ENCODE results near the gene OR5W2.
"Not testable (repeated sequence)": the region's sequence is repeated elsewhere in the genome, so short reads cannot be mapped to it uniquely, and the experiment has no call there.

Gene OR5W2

DNA sequence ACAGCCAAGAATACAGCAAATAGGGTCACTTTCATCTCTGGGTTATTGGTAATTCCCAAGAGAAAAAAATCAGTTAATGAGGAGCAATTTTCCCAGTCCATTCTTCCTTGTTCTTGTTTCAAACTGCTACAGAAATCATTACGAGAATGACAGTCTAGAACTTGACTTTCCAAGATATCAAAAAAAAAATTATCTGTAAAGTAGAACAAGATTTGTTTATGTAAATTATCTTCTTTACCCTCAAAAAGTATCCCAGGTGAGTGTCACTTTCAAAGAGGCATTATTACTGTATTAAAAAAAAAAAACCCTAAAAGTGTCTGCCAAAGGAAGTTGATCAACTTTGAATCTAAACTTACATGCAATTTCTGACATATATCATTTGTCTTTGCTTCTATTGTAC is at the start of gene OR5W2:
OR5W2 (minus strand) TSS at position 101 of the 400 bp plus-strand sequence; CDS start at position 101, 0 bp downstream.
- no peak for DNase-seq (ENCODE audit: low read depth)

DNA sequence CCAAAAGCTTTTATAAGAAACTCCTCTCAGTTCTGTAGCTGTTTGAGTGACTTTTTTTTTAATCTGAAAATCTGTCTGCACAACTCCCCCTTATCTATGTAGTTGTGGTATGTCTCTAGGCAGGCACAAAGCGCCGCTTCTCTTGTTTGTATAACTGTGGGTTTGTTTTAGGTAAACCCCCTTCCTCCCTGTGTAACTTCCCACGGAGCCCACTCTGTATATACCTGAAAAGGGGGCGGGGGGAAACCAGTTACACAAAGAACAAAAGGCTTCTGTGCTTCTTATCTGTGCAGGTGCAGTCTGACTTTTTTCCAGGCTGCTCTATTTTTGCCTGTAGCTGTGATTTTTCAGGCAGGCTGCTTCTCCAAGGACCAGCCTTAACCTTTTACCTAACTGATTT is 42.1 kb upstream of the OR5W2 start:
- DNase-seq (ENCODE audit: low read depth), result no peak

- no peak for DNase-seq (ENCODE audit: low read depth)
Measured at GRCh38 chr11:55949330-55949729, 34.9 kb upstream of the OR5W2 start.

DNA sequence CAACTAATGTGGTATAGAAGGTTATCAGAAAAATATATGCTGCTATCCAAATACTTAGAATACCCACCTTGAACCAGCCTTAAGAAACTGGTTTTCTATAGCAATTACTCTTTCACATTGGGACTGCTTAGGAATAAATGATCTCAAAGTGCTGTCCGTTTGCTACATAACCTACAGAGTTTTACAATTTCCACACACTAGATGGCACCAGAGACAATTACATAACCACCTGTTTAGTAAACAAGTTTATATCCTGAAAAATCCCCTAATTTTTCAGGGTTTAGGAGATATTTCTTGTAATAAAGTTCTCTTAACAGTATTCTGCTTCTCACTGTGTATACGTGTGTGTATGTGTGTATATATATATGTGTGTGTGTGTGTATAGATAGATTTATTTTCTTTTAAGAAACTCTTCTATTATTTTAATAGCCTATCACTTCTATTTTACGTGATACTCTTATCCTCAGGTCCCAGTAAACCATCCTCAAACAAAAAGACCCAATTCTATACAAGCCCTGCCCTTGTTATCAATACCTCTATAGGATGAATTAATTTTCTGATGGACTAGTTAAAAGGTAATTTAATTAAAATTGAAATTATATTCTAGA is 28.5 kb upstream of the OR5W2 start:
- no peak for DNase-seq (ENCODE audit: low read depth)

GRCh38 chr11:55936300-55936699 is 21.9 kb upstream of the OR5W2 start, which contains the start of gene OR5I1:
OR5I1 (minus strand) TSS chr11:55936400; CDS start chr11:55936400, 0 bp downstream.
- DNase-seq (ENCODE audit: low read depth), result no peak

DNA sequence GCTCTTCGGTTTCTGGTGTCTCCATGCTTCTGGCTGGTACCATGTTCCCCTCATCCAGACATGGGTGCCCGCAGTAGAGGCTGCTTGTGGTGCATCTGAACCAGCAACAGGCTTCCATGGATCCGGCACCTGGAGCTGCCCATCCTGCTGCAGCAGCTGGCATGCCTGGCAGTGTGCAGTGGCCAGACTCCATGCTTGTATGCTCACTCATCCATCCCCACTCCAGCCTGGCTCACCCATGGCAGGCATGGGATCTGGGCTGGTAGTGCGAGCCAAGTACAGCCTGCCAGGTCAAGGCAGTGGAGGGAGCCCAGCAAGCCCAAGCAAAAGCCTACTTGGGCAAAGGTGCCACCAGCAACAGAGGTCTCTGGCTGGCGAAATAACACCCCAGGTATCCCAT is 6.2 kb upstream of the OR5W2 start:
- no peak for DNase-seq (ENCODE audit: low read depth)

DNA sequence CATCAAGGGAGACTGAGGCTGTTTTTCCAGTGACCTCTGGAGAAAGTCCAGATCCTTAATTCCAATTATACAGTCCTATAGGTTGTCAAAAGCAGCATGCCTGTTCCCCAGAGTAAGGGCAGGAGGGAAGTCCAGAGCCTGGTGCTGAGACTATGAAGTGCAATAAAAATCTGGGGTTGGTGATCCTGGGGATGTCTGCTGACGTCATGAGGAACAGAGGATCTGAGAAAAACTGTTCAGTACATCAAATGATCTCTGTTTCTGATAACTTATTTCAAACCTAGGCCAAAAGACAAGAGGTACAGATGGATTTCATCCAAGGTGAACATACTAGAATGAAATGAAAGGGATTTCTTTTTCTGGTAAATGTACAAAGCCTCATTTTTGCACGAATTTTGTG is 12.1 kb downstream of the OR5W2 start:
- DNase-seq (ENCODE audit: low read depth), result no peak

GRCh38 chr11:55895216-55895615 is 19.2 kb downstream of the OR5W2 start:
- DNase-seq (ENCODE audit: low read depth), result no peak

DNA sequence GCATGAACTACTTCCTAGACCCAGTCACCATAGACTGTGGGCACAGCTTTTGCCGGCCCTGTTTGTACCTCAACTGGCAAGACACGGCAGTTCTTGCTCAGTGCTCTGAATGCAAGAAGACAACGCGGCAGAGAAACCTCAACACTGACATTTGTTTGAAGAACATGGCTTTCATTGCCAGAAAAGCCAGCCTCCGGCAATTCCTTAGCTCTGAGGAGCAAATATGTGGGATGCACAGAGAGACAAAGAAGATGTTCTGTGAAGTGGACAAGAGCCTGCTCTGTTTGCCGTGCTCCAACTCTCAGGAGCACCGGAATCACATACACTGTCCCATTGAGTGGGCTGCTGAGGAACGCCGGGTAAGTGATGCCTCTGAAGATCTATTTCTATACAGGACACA is 28.9 kb downstream of the OR5W2 start:
- not testable (repeated sequence) for DNase-seq (ENCODE audit: low read depth)

GRCh38 chr11:55884995-55885394 is 29.4 kb downstream of the OR5W2 start:
- not testable (repeated sequence) for DNase-seq (ENCODE audit: low read depth)

DNA sequence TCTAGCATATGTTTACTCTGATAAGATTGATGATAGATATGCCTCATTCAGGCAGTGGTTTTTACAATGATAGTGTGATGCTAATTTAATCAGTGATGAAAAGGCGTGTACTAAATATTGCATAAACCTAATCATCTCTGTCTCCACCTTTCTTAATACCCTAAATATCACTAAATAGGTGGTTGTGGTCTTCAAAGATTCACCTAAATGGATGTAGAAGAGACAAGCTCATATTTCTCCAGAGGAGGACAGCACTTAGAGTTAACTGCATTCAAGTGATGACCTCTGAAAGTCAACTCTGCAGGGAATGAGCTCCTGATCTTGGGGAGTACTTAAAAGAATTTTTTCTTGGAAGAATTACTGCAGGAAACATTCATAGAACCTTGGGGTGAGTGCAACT is 31.4 kb downstream of the OR5W2 start, which contains the start of gene TRIM51:
TRIM51 (plus strand) TSS at position 301 of the 400 bp plus-strand sequence. CDS start 2,132 bp downstream, outside the sequence.
- DNase-seq (ENCODE audit: low read depth), result not testable (repeated sequence)

GRCh38 chr11:55873146-55873545 is 41.2 kb downstream of the OR5W2 start:
- not testable (repeated sequence) for DNase-seq (ENCODE audit: low read depth)

DNA sequence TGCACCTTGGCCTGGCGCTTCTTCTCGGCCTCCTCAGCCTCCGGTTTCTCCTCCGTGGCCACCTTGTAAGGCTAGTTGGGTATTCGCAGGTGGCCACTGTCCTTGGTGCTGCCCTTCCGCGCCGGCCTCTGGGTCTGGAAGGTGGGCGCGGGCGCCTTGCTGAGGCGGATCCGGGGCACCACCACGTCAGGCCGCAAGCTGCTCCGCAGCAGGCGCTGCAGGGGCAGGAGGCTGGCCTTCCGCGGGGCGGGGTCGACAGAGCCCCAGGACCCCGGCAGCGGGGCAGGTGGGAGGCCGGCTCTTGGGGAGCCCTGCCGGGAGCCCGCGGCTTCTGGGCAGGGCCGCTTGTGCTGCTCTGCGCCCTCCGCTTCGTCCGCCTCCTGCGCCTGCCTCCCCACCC is 41.7 kb downstream of the OR5W2 start:
- not testable (repeated sequence) for DNase-seq (ENCODE audit: low read depth)

DNA sequence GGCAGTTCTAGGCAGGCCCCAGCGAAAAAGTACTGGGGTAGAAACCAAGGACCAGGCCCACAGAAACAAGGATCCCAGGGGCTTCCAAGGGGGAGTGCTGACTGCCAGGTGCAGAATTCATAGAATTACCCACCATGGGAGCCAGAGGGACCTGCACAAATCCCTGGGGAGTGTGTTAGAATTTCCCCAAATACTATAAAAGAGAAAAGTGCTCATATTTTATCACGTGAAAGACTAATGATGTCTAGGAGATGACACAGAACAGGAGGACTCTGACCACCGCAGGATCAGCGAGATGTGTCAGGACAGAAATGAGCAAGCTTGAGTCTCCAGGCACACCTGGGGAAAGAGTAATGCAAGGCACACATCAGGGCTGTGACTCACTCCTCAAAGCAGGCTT is 47.0 kb downstream of the OR5W2 start:
- DNase-seq (ENCODE audit: low read depth), result not testable (repeated sequence)
